Heart left ventricle (tissue), 16 donors: Measurements from ENCODE around the gene HFM1. TPM values are rescaled to one million over a fixed set of nuclear protein-coding genes. Genes with fewer than 3 reads are reported as not detected.
"Not testable (repeated sequence)": the region's sequence is repeated elsewhere in the genome, so short reads cannot be mapped to it uniquely, and the experiment has no call there.

Experiments
- ATAC-seq, 4 donors: fragments of 200-7000 bp; cut with Tn5 transposase; one replicate each; pipeline ENCODE4 v1.9.1; 2020 to 2022; ENCODE audit warnings: moderate library complexity in 4 of 4, mild to moderate bottlenecking in 3 of 4, moderate number of reproducible peaks in 1 of 4
- DNase-seq, 5 donors: peaks; one replicate each; pipeline ENCODE4 v3.0.0-alpha.2; 2020
- H3K27ac ChIP-seq, 12 donors: fragments of 200-600 bp; sonication (generic) in 4 of 12; one replicate each; pipeline versions ENCODE4 v1.5.0 to v1.8.0; 2016 to 2022; ENCODE audit warnings: mild to moderate bottlenecking in 2 of 12
- H3K27me3 ChIP-seq, 9 donors: fragments of 200-600 bp; sonication (generic) in 2 of 9; one replicate each; pipeline versions ENCODE4 v1.5.1 to v1.8.0; 2016 to 2022; ENCODE audit warnings: mild to moderate bottlenecking in 3 of 9
- H3K36me3 ChIP-seq, 9 donors: fragments of 200-600 bp; sonication (generic) in 2 of 9; one replicate each; pipeline versions ENCODE4 v1.5.0 to v1.8.0; 2018 to 2022; ENCODE audit warnings: mild to moderate bottlenecking in 2 of 9
- H3K4me1 ChIP-seq, 12 donors: fragments of 200-600 bp; sonication (generic) in 4 of 12; one replicate each; pipeline versions ENCODE4 v1.5.0 to v1.8.0; 2016 to 2022; ENCODE audit warnings: mild to moderate bottlenecking in 3 of 12
- H3K4me3 ChIP-seq, 12 donors: fragments of 200-600 bp; sonication (generic) in 4 of 12; one replicate each; pipeline versions ENCODE4 v1.5.0 to v1.8.0; 2017 to 2022; ENCODE audit warnings: mild to moderate bottlenecking in 9 of 12, moderate library complexity in 4 of 12
- H3K9me3 ChIP-seq, 12 donors: fragments of 200-600 bp; sonication (generic) in 4 of 12; one replicate each; pipeline versions ENCODE4 v1.5.0 to v1.8.0; 2016 to 2022; ENCODE audit warnings: mild to moderate bottlenecking in 1 of 12
- CTCF ChIP-seq, 12 donors: fragments of 200-600 bp; sonication (generic) in 4 of 12; IDR thresholded peaks; one replicate each; pipeline versions ENCODE4 v1.5.0 to v1.8.0; 2018 to 2022; ENCODE audit warnings: antibody characterized with exemption in 12 of 12, mild to moderate bottlenecking in 5 of 12
- POLR2A ChIP-seq, 2 donors: fragments of 450-650 bp; IDR thresholded peaks; one replicate each; pipeline ENCODE4 v1.6.1; 2017; ENCODE audit warnings: antibody characterized with exemption in 2 of 2, mild to moderate bottlenecking in 2 of 2, moderate library complexity in 2 of 2
- WGBS, 4 donors: extraction: QIAGEN DNeasy Blood & Tissue Kit in 2 of 4; methylation state at CpG; one replicate each; pipeline versions ENCODE4 v1.1.5 to v1.1.7; 2013 to 2018; 5-methylcytosine and 5-hydroxymethylcytosine counted together
- intact Hi-C, 10 donors: fragments of 100-400 bp; cut with DNase I; formaldehyde crosslinking; loops; one replicate each; pipeline versions ENCODE4 v1.11.1 to v1.14.2; 2022
- polyA plus RNA-seq, 2 donors: library from polyadenylated mRNA; stranded (reverse); fragments of 200-250 nt; gene quantifications; one replicate each; pipeline ENCODE4 v1.2.3, GENCODE V29; 2013
- total RNA-seq, 9 donors: library from RNA; depleted of rRNA in 2 of 9; stranded (reverse); fragments of >200 nt in 2 of 9; fragmentation: NEBNext Ultra II Directional in 3 of 9; extraction: Animal tissue kit (Norgen Biotek cat#: 25700) in 3 of 9; gene quantifications; one replicate each; pipeline versions ENCODE4 v1.1.0 to v1.2.4, GENCODE V29; 2016 to 2023
- donor health status: ischemic (EF 13 %, LVEDD 7.1; RV severe dilation, severe dysfunction).
- donor health status: healthy with polysubstance abuse.
- donor health status: DM: no; HTN: yes; CAD: no.
- donor health status: DM: no; HTN: no; CAD: no.
- donor health status: ischemic (EF 25% LVEDD 6.9; RV normal size, moderate dysfunction).
- donor health status: ischemic (EF 25% LVEDD 5.7; RV mildly dilated, moderate dysfunction).
- donor health status: healthy.
- donor health status: DM: yes; HTN: yes; CAD: no.
- donor health status: ischemic (EF 35%, LVEDD 5.7; RV mildly dilated, moderate dysfunction).
- donor health status: nonischemic (EF 11% LVEDD 7.7; RV severe dilation, severe dysfunction).
- donor health status: DM: yes; HTN: yes; CAD: no.
- donor health status: PGD.
- donor health status: ischemic (EF 29% LVEDD 5.4; RV normal size, mild dysfunction).
- donor health status: nonischemic (EF 23%, LVEDD 6.1; RV moderate dilation, normal function).

The HFM1 gene
- total and polyA plus RNA-seq, 11 donors: 0.17 to 5.8 (median 2.3) TPM

- Histone ChIP-seq H3K9me3 (no peaks in the 10 kb centered on the region), H3K4me1 (no peaks in the 10 kb centered on the region), H3K36me3 (no peaks in the 10 kb centered on the region), H3K27ac (no peak overlapping the region), H3K27me3 (no peaks in the 10 kb centered on the region), H3K4me3 (no peak overlapping the region)
- no peak for ATAC-seq
- WGBS, 4 donors: 66 to 82% (median 74%) methylated on average over 1 of the region's 1 CpG
- intact Hi-C loops: no loop called here
- peak in 5 of 12 donors; percentile 10 to 30 (median 24) for TF ChIP-seq CTCF (IDR thresholded peaks at IDR 0.05)
- no peak for TF ChIP-seq POLR2A (IDR thresholded peaks at IDR 0.05)
- DNase-seq: no peak
Measured at GRCh38 chr1:91440847-91441246, 36.2 kb upstream of the HFM1 start.

DNA sequence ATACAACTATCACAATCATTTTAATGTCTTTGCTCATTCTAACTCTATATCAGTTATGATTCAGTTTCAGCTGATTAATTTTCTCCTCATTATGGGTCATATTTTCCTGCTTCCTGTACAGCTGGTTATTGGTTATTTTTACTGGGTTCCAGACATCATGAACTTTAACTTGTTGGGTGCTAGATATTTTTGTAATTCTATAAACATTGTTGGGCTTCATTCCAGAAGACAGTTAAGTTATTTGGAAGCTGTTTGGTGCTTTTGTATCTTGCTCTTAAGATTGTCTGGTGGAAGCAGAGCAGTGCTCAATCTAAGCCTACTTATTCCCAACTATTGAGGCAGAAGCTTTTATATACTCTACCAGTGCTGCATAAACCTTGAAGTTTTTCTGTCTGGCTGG lies 34.4 kb upstream of the HFM1 start:
- ATAC-seq (no peak), DNase-seq (no peak)
- no peaks in the 10 kb centered on the region for H3K36me3 ChIP-seq
- H3K27ac ChIP-seq: peak overlapping the region in 2 of 12 donors; percentile 14 to 26
- no peak for TF ChIP-seq POLR2A (IDR thresholded peaks at IDR 0.05)
- no peak for TF ChIP-seq CTCF (IDR thresholded peaks at IDR 0.05)
- no peaks in the 10 kb centered on the region for H3K4me1 ChIP-seq
- H3K4me3 ChIP-seq: no peak overlapping the region
- intact Hi-C loops: no loop called here
- H3K27me3 ChIP-seq: no peaks in the 10 kb centered on the region
- H3K9me3 ChIP-seq: no peaks in the 10 kb centered on the region

DNA sequence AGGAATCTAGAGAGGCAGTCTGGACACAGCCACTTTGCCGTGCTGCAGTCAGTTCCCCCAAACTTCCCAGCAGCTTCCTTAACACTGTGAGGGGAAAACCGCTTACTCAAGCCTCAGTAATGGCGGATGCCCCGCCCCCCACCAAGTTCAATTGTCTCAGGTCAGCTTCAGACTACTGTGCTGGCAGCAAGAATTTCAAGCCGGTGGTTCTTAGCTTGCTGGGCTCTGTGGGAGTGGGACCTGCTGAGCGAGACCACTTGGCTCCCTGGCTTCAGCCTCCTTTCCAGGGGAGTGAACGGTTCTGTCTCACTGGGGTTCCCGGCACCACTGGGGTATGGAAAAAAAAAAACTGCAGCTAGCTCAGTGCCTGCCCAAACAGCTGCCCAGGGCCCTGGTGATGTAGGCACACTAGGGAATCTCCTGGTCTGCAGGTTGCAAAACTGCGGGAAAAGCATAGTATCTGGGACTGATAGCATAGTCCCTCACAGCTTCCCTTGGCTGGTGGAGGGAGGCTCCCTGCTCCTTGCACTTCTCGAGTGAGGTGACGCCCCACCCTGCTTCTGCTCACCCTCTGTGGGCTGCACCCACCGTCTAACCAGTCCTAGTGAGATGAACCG lies 23.7 kb upstream of the HFM1 start:
- WGBS, 4 donors: 49 to 58% (median 58%) methylated on average over 8 to 13 of the region's 13 CpGs
- H3K4me1 ChIP-seq: no peaks in the 10 kb centered on the region
- DNase-seq: no peak
- no peak overlapping the region for H3K27ac ChIP-seq
- no peak for ATAC-seq
- H3K4me3 ChIP-seq: peak overlapping the region in 1 of 12 donors; percentile 11
- TF ChIP-seq CTCF (IDR thresholded peaks at IDR 0.05): no peak
- H3K27me3 ChIP-seq: peaks cover 0 to 6% (median 0%) of the 10 kb centered on the region in 9 donors
- H3K9me3 ChIP-seq: no peaks in the 10 kb centered on the region
- no peaks in the 10 kb centered on the region for H3K36me3 ChIP-seq
- intact Hi-C loops: no loop called here

- H3K36me3 ChIP-seq: no peaks in the 10 kb centered on the region
- H3K9me3 ChIP-seq: peaks cover 0 to 2% (median 0%) of the 10 kb centered on the region in 12 donors
- 32 to 66% (median 62%) methylated on average over 4 to 13 of the region's 13 CpGs for WGBS, 4 donors
- H3K27ac ChIP-seq: no peak overlapping the region
- H3K27me3 ChIP-seq: peaks cover 0 to 6% (median 0%) of the 10 kb centered on the region in 9 donors
- H3K4me1 ChIP-seq: no peaks in the 10 kb centered on the region
- no peak for ATAC-seq
- intact Hi-C loops: no loop called here
- no peak for DNase-seq
- H3K4me3 ChIP-seq: peak overlapping the region in 1 of 12 donors; percentile 11
- TF ChIP-seq CTCF (IDR thresholded peaks at IDR 0.05) (no peak), POLR2A (IDR thresholded peaks at IDR 0.05) (no peak)
Measured at GRCh38 chr1:91427741-91428140, 23.1 kb upstream of the HFM1 start.

DNA sequence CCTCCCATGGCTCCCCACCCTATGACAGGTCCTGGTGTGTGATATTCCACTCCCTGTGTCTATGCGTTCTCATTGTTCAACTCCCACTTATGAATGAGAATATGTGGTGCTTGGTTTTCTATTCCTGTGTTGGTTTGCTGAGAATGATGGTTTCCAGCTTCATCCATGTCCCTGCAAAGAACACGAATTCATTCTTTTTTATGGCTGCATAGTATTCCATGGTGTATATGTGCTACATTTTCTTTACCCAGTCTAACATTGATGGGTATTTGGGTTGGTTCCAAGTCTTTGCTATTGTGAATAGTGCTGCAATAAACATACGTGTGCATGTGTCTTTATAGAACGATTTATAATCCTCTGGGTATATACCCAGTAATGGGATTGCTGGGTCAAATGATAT lies 17.9 kb upstream of the HFM1 start:
- DNase-seq, H3K36me3 ChIP-seq, H3K4me3 ChIP-seq, H3K27ac ChIP-seq, H3K9me3 ChIP-seq, intact Hi-C loops, H3K4me1 ChIP-seq, ATAC-seq: not testable (repeated sequence)
- H3K27me3 ChIP-seq: peaks cover 0 to 11% (median 0%) of the 10 kb centered on the region in 9 donors
- 90 to 93% (median 91%) methylated on average over 4 of the region's 4 CpGs for WGBS, 4 donors
